T47D (cell line): ENCODE measurements around the gene NUDT8.

Experiments used
- DNase-seq, 2 experiments: peaks; one replicate each; pipeline versions ENCODE4 v3.0.0 to v3.0.0-alpha.2; 2011 to 2012; ENCODE audit warnings: low read depth in 1 of 2, low spot score in 1 of 2
- JUND ChIP-seq: IDR thresholded peaks from 2 replicates; pipeline ENCODE4 v1.6.1; 2012; ENCODE audit warnings: low read depth
- in situ Hi-C: cut with HindIII; loops from 2 replicates; pipeline ENCODE4 v1.10.0; 2016; ENCODE audit warnings: low sequenced_read_pairs, low pct_unique_long_range_greater_than_20kb

NUDT8 gene

GRCh38 chr11:67629386-67630227, at the start of gene NUDT8:
Gene NUDT8 (minus strand): TSS chr11:67629937. CDS start chr11:67629911, 26 bp downstream.
- TF ChIP-seq JUND: no peak
- peak; percentile 91 to 94 for DNase-seq
- in situ Hi-C loops: no loop called here

DNA sequence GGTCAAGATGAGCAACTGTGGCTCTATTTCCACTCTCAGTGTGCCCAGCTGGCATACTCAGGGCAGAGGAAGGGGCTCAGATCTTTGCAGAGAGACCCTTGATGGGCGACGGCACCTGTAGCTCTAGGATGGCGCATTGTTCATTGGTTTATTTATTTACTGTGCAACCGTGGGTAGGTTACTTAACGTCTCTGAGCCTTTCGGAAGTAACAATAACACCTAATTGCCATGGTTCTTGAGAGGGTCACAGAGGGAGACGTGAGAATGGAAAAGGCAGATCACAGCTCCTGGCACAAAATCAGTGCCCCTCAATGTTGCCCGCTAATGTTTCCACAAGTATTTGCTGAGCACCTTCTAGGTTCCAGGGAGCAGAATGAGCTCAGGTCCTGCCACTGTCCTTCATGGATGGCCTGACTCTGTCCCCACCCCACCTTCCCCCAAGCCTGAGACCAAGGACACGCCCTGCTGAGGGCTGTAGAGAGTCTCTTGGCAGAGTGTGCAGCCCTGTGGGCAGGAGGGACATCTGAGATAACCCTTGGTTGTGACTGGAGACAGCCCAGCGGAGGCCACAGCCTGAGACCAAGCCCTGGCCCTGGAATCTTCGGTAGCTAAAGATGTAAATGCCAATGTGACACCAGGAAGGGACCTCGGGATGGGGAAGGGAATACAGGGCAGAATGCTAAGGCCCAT, 45.5 kb upstream of the NUDT8 start:
- in situ Hi-C loops: no loop called here
- TF ChIP-seq JUND: no peak
- no peak for DNase-seq

DNA sequence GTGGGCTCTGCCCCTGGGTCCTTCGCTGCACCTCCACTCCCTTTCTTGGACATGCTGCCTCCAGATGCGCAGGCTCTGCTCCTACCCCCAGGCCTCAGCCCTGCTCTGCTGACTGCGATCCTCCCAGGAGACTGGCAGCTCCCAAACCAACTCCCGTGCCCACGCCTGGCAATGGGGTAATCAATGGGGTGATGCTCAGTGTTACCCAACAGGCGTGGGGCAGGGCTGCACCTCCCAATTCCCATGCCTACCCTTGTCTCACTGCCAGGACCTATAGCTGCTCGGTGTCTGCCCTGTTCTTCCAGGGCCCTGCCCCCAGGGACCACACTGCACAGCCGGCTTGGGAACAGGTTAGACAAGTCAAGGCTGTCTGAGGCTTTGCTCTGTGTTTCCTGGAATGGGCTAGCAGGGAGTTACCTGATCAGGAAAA, 44.7 kb upstream of the NUDT8 start, which contains the start of gene ALDH3B2:
TSS of gene ALDH3B2 (minus strand) at position 182 of the 430 bp plus-strand sequence. CDS start 7,688 bp downstream, outside the sequence.
- DNase-seq: peak; percentile 86 to 98
- no peak for TF ChIP-seq JUND
- in situ Hi-C loops: no loop called here

- DNase-seq: no peak
- in situ Hi-C loops: no loop called here
- no peak for TF ChIP-seq JUND
Measured at GRCh38 chr11:67673902-67674301, 44.2 kb upstream of the NUDT8 start.

GRCh38 chr11:67673358-67673757, 43.6 kb upstream of the NUDT8 start:
- in situ Hi-C loops: no loop called here
- no peak for DNase-seq
- no peak for TF ChIP-seq JUND

DNA sequence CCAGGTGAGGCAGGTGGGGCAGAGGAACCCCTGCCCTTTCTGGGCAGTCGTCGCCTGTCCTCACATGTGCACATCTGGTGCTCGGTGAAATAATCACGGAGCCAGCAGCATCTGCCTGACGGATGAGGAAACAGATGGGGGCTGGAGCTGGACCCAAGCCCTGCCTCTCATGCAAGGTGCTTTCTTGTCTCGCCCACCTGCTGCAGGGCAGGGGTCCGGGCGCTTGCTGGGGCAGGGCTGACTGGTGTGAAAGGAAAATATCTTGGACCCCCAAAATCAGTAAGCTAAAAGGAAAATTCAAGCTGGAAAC, 41.4 kb upstream of the NUDT8 start:
- no peak for TF ChIP-seq JUND
- DNase-seq: no peak
- in situ Hi-C loops: no loop called here

- no peak for TF ChIP-seq JUND
Measured at GRCh38 chr11:67670316-67671210, 40.8 kb upstream of the NUDT8 start.

GRCh38 chr11:67668192-67668551, 38.4 kb upstream of the NUDT8 start:
- TF ChIP-seq JUND: no peak
- DNase-seq: no peak
- in situ Hi-C loops: no loop called here

More at GRCh38 chr11:67670316-67671210, 40.8 kb upstream of the NUDT8 start:
- DNase-seq: no peak
- in situ Hi-C loops: no loop called here

DNA sequence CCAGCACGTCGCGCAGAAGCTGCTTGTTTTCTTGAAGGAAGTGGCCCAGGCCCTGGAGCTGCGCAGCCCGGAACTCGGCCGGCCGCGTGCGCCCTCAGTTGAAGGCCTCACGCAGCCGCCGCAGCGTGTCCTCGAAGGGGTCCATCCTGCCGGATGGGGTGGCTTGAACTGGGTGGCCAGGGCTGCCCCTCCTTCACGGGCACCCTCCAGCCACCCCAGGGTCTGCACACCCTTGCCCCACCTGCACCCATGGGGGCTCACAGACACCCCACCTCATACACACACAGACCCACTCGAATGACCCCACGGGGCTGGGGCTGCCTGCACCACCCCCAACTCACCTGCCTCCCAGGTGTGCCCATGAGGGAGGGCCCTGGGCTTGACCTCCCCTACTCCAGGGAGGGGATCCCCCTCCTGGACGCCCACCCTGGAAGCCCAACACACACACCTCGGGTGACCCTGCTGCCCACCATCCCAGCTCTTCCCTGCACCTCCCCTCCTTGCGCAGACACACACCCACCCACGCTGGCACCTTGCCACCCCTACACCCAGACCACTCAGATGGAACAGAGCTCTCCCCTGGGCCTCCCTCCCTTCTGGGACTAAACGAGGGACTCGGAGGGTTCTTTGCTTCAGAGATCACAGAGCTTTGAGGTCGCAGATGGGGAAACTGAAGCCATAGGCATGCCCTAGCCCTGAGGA, 37.9 kb upstream of the NUDT8 start:
- in situ Hi-C loops: no loop called here
- DNase-seq: no peak
- TF ChIP-seq JUND: no peak

DNA sequence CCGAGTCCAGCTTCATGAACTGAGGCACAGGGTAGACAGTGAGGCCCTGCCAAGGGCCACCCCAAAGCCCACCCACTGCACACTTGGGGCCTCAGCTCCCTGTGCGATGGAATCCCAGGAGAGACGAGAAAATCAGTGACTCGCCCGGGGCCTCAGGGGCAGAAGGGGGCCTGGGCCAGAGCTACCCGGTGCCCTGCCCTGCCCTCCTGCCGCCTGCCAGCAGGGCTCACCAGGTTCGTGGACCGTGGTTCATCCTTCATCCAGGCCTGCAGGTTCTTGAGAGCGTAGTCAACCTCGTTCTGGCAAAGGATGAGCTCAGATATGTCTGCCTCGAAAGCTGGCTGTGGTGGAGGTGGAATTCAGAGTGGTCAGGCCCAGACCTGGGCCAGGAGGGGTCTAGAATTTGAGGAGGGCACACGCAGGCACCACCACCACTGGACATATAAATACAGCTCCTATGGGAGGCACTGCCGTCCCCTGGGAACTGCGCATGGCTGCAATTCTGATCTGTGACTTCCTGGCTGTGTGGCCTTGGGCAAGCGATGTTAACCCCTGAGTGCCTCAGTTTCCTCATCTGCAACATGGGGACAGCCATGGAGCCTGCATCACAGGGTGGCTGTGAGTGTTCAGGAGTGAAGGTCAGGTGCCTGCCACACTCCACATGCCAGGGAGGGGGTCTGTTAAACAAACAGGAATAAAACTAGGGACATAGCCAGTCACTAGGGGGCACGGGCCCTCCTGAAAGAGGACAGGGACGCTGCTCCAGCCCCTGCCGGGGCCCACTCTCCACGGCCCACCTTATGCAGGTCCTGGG, 37.1 kb upstream of the NUDT8 start:
- no peak for DNase-seq
- no peak for TF ChIP-seq JUND
- in situ Hi-C loops: no loop called here

GRCh38 chr11:67666303-67666645, 36.5 kb upstream of the NUDT8 start:
- no peak for DNase-seq
- TF ChIP-seq JUND: no peak
- in situ Hi-C loops: no loop called here
